Smooth muscle cell (in vitro differentiated cells): ENCODE measurements around the gene PEDS1. TPM values are rescaled to one million over a fixed set of nuclear protein-coding genes. Genes with fewer than 3 reads are reported as not detected.

Experiments used
- DNase-seq: peaks from one replicate; lab custom pipeline; 2025; ENCODE audit not compliant: unreplicated experiment; lab: John Stamatoyannopoulos, UW
- H2AFZ ChIP-seq: fragments of 200-600 bp; sonication (generic); 2 replicates; pipeline ENCODE4 v1.6.0; 2016; ENCODE audit warnings: antibody characterized with exemption, low read depth, mild to moderate bottlenecking
- H3F3A ChIP-seq: fragments of 200-600 bp; sonication (generic); 2 replicates; pipeline ENCODE4 v1.6.0; 2017; ENCODE audit warnings: antibody characterized with exemption, low read depth
- H3K27ac ChIP-seq: fragments of 200-600 bp; sonication (generic); 2 replicates; pipeline ENCODE4 v1.5.1; 2016; ENCODE audit warnings: low read depth, mild to moderate bottlenecking
- H3K27me3 ChIP-seq: fragments of 200-600 bp; sonication (generic); 2 replicates; pipeline ENCODE4 v1.6.1; 2016; ENCODE audit warnings: low read depth, mild to moderate bottlenecking
- H3K36me3 ChIP-seq: fragments of 200-600 bp; sonication (generic); 2 replicates; pipeline ENCODE4 v1.5.1; 2016; ENCODE audit warnings: low read depth
- H3K4me1 ChIP-seq: fragments of 200-600 bp; sonication (generic); 2 replicates; pipeline ENCODE4 v1.5.1; 2016; ENCODE audit warnings: low read depth
- H3K4me2 ChIP-seq: fragments of 200-600 bp; sonication (generic); 2 replicates; pipeline ENCODE4 v1.6.0; 2016; ENCODE audit warnings: mild to moderate bottlenecking
- H3K4me3 ChIP-seq: fragments of 200-600 bp; sonication (generic); 2 replicates; pipeline ENCODE4 v1.5.1; 2016; ENCODE audit warnings: mild to moderate bottlenecking
- H3K79me2 ChIP-seq: fragments of 200-600 bp; sonication (generic); 2 replicates; pipeline ENCODE4 v1.6.0; 2016; ENCODE audit warnings: low read depth, mild to moderate bottlenecking
- H3K9ac ChIP-seq: fragments of 200-600 bp; sonication (generic); 2 replicates; pipeline ENCODE4 v1.6.0; 2016; ENCODE audit warnings: low read depth
- H3K9me3 ChIP-seq: fragments of 200-600 bp; sonication (generic); replicated peaks from 2 replicates; pipeline ENCODE4 v1.5.1; 2016; ENCODE audit warnings: low read depth
- H4K20me1 ChIP-seq: fragments of 200-600 bp; sonication (generic); 2 replicates; pipeline ENCODE4 v1.6.0; 2016; ENCODE audit warnings: low read depth
- WGBS: methylation state at CpG from one replicate; pipeline ENCODE4 v1.1.7; 2016; ENCODE audit warnings: low lambda C conversion rate; 5-methylcytosine and 5-hydroxymethylcytosine counted together
- polyA plus RNA-seq: library from polyadenylated mRNA; unstranded; fragments of >200 nt; fragmentation: Nextera tagmentation; extraction: Ambion mirVana; gene quantifications from 2 replicates; pipeline ENCODE4 v1.2.1, GENCODE V29; 2016
- total RNA-seq: library from RNA; depleted of rRNA; stranded (reverse); fragments of >200 nt; gene quantifications from 2 replicates; pipeline ENCODE4 v1.2.3, GENCODE V29; 2014
- TF ChIP-seq, protein P1 (sequence below): fragments of 200-600 bp; sonication (generic); IDR thresholded peaks from 2 replicates; pipeline ENCODE4 v1.5.1; 2017; ENCODE audit warnings: borderline replicate concordance, mild to moderate bottlenecking, antibody characterized with exemption; ENCODE audit not compliant: insufficient read depth, poor library complexity, severe bottlenecking

The PEDS1 gene
- total and polyA plus RNA-seq, 2 experiments from 2014 or later: 45.8 to 47.4 TPM

DNA sequence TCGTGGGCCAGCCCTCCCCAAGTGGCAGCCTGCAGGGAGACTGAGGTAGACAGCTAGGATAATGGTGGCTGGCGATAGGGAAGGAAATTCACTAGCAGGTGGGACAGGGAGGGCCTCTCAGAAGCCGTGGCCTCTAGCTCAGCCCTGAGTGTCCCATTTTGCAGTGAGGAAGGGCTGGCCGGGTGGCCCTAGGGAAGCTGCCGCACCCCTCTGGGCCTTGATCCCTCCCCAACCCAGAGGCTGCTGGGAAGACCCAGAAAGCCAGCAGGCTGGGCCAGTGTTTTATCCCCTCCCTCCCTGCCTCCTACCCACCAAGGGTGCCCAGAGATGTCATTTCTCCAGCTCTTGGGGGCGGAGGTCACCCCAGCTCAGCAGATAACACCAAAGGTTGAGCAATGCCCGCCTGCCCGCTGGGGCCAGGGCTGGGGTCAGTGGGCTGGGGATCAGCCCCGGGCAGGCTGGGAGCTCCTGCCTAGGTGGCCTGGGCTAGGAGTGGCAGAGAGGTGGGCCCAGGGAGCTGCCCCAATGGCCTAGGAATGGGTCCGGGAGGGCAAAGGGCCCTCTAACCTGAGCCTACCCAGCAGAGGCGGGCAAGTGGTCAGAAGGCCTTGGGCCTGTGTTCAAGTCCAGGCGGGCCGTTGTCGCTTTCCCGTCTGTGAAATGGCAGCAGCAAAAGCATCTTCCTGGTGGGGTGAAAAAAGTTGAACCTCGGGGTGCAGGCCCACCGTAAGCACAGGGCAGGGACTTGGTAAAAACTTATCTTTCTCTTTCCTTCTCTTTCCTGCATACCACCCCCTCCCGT lies 35.6 kb upstream of the PEDS1 start:
- H3K27me3 ChIP-seq: no peaks in the 10 kb centered on the region
- no peaks in the 10 kb centered on the region for H3K36me3 ChIP-seq
- WGBS: 84% methylated on average over 18 of the region's 18 CpGs
- H3K4me3 ChIP-seq: no peak overlapping the region
- H4K20me1 ChIP-seq: peaks cover 25% of the 10 kb centered on the region
- no peaks in the 10 kb centered on the region for H3K9me3 ChIP-seq
- H2AFZ ChIP-seq: no peak overlapping the region
- TF ChIP-seq, protein P1, sequence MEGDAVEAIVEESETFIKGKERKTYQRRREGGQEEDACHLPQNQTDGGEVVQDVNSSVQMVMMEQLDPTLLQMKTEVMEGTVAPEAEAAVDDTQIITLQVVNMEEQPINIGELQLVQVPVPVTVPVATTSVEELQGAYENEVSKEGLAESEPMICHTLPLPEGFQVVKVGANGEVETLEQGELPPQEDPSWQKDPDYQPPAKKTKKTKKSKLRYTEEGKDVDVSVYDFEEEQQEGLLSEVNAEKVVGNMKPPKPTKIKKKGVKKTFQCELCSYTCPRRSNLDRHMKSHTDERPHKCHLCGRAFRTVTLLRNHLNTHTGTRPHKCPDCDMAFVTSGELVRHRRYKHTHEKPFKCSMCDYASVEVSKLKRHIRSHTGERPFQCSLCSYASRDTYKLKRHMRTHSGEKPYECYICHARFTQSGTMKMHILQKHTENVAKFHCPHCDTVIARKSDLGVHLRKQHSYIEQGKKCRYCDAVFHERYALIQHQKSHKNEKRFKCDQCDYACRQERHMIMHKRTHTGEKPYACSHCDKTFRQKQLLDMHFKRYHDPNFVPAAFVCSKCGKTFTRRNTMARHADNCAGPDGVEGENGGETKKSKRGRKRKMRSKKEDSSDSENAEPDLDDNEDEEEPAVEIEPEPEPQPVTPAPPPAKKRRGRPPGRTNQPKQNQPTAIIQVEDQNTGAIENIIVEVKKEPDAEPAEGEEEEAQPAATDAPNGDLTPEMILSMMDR: no peak
- H3K4me2 ChIP-seq: no peak overlapping the region
- no peak for DNase-seq
- H3K79me2 ChIP-seq: peaks cover 26% of the 10 kb centered on the region
- H3F3A ChIP-seq: peaks cover 18% of the 10 kb centered on the region
- peaks cover 19% of the 10 kb centered on the region for H3K4me1 ChIP-seq
- no peak overlapping the region for H3K27ac ChIP-seq
- no peak overlapping the region for H3K9ac ChIP-seq

GRCh38 chr20:50188287-50188688 lies 34.8 kb upstream of the PEDS1 start:
- Histone ChIP-seq H4K20me1 (peaks cover 17% of the 10 kb centered on the region), H3K4me2 (no peak overlapping the region), H3K9ac (no peak overlapping the region), H3K27me3 (no peaks in the 10 kb centered on the region), H2AFZ (no peak overlapping the region), H3K4me1 (peaks cover 13% of the 10 kb centered on the region), H3K79me2 (peaks cover 18% of the 10 kb centered on the region), H3K4me3 (no peak overlapping the region), H3F3A (peaks cover 12% of the 10 kb centered on the region), H3K9me3 (no peaks in the 10 kb centered on the region), H3K27ac (no peak overlapping the region), H3K36me3 (no peaks in the 10 kb centered on the region)
- TF ChIP-seq, protein P1: no peak
- WGBS: 93% methylated on average over 6 of the region's 6 CpGs
- DNase-seq: no peak

GRCh38 chr20:50187403-50188051 lies 34.0 kb upstream of the PEDS1 start:
- H3K27me3 ChIP-seq: no peaks in the 10 kb centered on the region
- peaks cover 9% of the 10 kb centered on the region for H4K20me1 ChIP-seq
- H3K9me3 ChIP-seq: no peaks in the 10 kb centered on the region
- no peak for DNase-seq
- H3K4me1 ChIP-seq: peaks cover 5% of the 10 kb centered on the region
- no peaks in the 10 kb centered on the region for H3K36me3 ChIP-seq
- H3K9ac ChIP-seq: no peak overlapping the region
- peaks cover 8% of the 10 kb centered on the region for H3F3A ChIP-seq
- TF ChIP-seq, protein P1: no peak
- peaks cover 11% of the 10 kb centered on the region for H3K79me2 ChIP-seq
- no peak overlapping the region for H3K27ac ChIP-seq
- no peak overlapping the region for H3K4me2 ChIP-seq
- 57% methylated on average over 12 of the region's 12 CpGs for WGBS
- H3K4me3 ChIP-seq: no peak overlapping the region
- H2AFZ ChIP-seq: no peak overlapping the region
